Nephron (organoid): ENCODE data around the gene DCAF6.

Source experiments
- H3K27ac Mint-ChIP-seq, 3 experiments: 2 replicates each; pipeline ENCODE4 v1.8.0; 2020; ENCODE audit warnings: mixed read lengths in 3 of 3, mild to moderate bottlenecking in 2 of 3, moderate library complexity in 1 of 3
- H3K27me3 Mint-ChIP-seq: 2 replicates; pipeline ENCODE4 v1.8.0; 2021; ENCODE audit warnings: low read depth, mild to moderate bottlenecking, moderate library complexity, mixed read lengths
- H3K36me3 Mint-ChIP-seq: 2 replicates; pipeline ENCODE4 v1.8.0; 2020; ENCODE audit warnings: low read depth, mixed read lengths
- H3K4me1 Mint-ChIP-seq: 2 replicates; pipeline ENCODE4 v1.8.0; 2020; ENCODE audit warnings: mixed read lengths
- H3K4me3 Mint-ChIP-seq, 3 experiments: 2 replicates each; pipeline ENCODE4 v1.8.0; 2020; ENCODE audit warnings: mild to moderate bottlenecking in 3 of 3, mixed read lengths in 3 of 3, moderate library complexity in 2 of 3
- H3K9me3 Mint-ChIP-seq: 2 replicates; pipeline ENCODE4 v1.8.0; 2020; ENCODE audit warnings: mixed read lengths
- CTCF ChIP-seq, 3 experiments: fragments of 200-600 bp; sonication (generic); IDR thresholded peaks; one replicate each; pipeline ENCODE4 v1.5.0; 2021; ENCODE audit warnings: antibody characterized with exemption in 3 of 3; ENCODE audit not compliant: unreplicated experiment in 3 of 3

Gene DCAF6

GRCh38 chr1:167999877-168000276, 63.4 kb downstream of the DCAF6 start:
- H3K4me3 Mint-ChIP-seq, result no peak overlapping the region
- no peaks in the 10 kb centered on the region for H3K4me1 Mint-ChIP-seq
- no peak overlapping the region for H3K27ac Mint-ChIP-seq
- H3K36me3 Mint-ChIP-seq, result peaks cover 51% of the 10 kb centered on the region
- TF ChIP-seq CTCF (IDR thresholded peaks at IDR 0.05; ENCODE audit: unreplicated experiment in 3 of 3), result no peak
- H3K9me3 Mint-ChIP-seq, result no peaks in the 10 kb centered on the region
- H3K27me3 Mint-ChIP-seq, result no peaks in the 10 kb centered on the region

DNA sequence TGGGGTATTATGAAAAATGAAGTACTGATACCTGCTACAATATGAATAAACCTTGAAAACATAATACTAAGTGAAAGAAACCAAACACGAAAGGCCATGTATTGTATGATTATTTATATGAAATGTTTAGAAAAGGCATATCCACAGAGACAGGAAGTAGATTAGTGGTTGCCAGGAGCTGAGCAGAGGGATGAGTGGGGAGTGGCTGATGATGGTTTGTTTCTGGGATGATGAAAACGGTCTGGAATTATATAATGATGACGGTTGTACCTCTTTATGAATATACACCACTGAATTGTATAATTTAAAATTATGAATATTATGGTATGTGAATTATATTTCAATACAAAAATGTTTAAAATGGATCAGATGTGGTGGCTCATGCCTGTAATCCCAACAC, 64.2 kb downstream of the DCAF6 start:
- Mint-ChIP-seq H3K9me3 (no peaks in the 10 kb centered on the region), H3K4me1 (no peaks in the 10 kb centered on the region), H3K27ac (no peak overlapping the region), H3K4me3 (no peak overlapping the region), H3K27me3 (no peaks in the 10 kb centered on the region), H3K36me3 (peaks cover 48% of the 10 kb centered on the region)
- TF ChIP-seq CTCF (IDR thresholded peaks at IDR 0.05; ENCODE audit: unreplicated experiment in 3 of 3), result no peak

GRCh38 chr1:168001213-168001612, 64.7 kb downstream of the DCAF6 start:
- Mint-ChIP-seq H3K4me1 (no peaks in the 10 kb centered on the region), H3K27ac (no peak overlapping the region), H3K4me3 (no peak overlapping the region), H3K27me3 (no peaks in the 10 kb centered on the region), H3K36me3 (peaks cover 45% of the 10 kb centered on the region), H3K9me3 (no peaks in the 10 kb centered on the region)
- no peak for TF ChIP-seq CTCF (IDR thresholded peaks at IDR 0.05; ENCODE audit: unreplicated experiment in 3 of 3)

- Mint-ChIP-seq H3K27ac (no peak overlapping the region), H3K9me3 (no peaks in the 10 kb centered on the region), H3K4me3 (no peak overlapping the region), H3K4me1 (no peaks in the 10 kb centered on the region), H3K27me3 (no peaks in the 10 kb centered on the region), H3K36me3 (peaks cover 54% of the 10 kb centered on the region)
- TF ChIP-seq CTCF (IDR thresholded peaks at IDR 0.05; ENCODE audit: unreplicated experiment in 3 of 3), result no peak
These were observed 68.0 kb downstream of the DCAF6 start for GRCh38 chr1:168004531-168004930.

DNA sequence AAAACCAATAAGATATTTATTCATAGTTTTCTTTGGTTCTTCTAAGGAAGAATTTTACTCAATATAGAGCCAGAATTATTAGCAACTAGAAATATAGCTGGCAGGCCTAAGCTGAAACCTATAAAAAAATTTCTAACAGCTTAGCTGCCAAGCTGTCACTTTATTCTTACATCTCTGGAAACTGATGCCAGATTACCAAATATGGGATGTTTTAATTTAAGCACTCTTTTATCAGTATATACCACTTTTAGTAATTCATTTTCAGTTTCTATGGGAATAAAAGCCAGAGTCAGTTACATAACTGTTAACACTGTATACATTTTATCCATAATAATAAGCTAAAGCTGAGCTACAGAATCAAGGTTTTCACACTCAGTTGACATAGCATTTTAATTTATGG, 69.0 kb downstream of the DCAF6 start:
- Mint-ChIP-seq H3K36me3 (peaks cover 48% of the 10 kb centered on the region), H3K9me3 (no peaks in the 10 kb centered on the region)
- TF ChIP-seq CTCF (IDR thresholded peaks at IDR 0.05; ENCODE audit: unreplicated experiment in 3 of 3), result no peak

GRCh38 chr1:168007691-168008090, 71.2 kb downstream of the DCAF6 start:
- TF ChIP-seq CTCF (IDR thresholded peaks at IDR 0.05; ENCODE audit: unreplicated experiment in 3 of 3), result no peak
- Mint-ChIP-seq H3K27me3 (no peaks in the 10 kb centered on the region), H3K36me3 (peaks cover 41% of the 10 kb centered on the region), H3K4me1 (no peaks in the 10 kb centered on the region), H3K9me3 (no peaks in the 10 kb centered on the region), H3K4me3 (no peak overlapping the region), H3K27ac (no peak overlapping the region)

More for the DNA sequence above, 69.0 kb downstream of the DCAF6 start:
- Mint-ChIP-seq H3K27ac (no peak overlapping the region), H3K4me1 (no peaks in the 10 kb centered on the region), H3K27me3 (no peaks in the 10 kb centered on the region), H3K4me3 (no peak overlapping the region)
